Osteocyte (in vitro differentiated cells): ENCODE data around the gene MEG3. TPM values are rescaled to one million over a fixed set of nuclear protein-coding genes. Genes with fewer than 3 reads are reported as not detected.

ENCODE experiments used
- DNase-seq: peaks from one replicate; pipeline ENCODE4 v3.0.0; 2021; ENCODE audit warnings: mixed read lengths; ENCODE audit not compliant: unreplicated experiment; ENCODE audit errors: extremely low spot score
- H3K27ac Mint-ChIP-seq: one replicate; pipeline ENCODE4 v1.8.0; 2021; ENCODE audit warnings: mild to moderate bottlenecking, mixed read lengths; ENCODE audit not compliant: unreplicated experiment
- H3K27me3 Mint-ChIP-seq: one replicate; pipeline ENCODE4 v1.8.0; 2021; ENCODE audit warnings: mixed read lengths; ENCODE audit not compliant: unreplicated experiment
- H3K36me3 Mint-ChIP-seq: one replicate; pipeline ENCODE4 v1.8.0; 2021; ENCODE audit warnings: mixed read lengths; ENCODE audit not compliant: unreplicated experiment
- H3K4me1 Mint-ChIP-seq: one replicate; pipeline ENCODE4 v1.8.0; 2021; ENCODE audit warnings: mixed read lengths; ENCODE audit not compliant: unreplicated experiment
- H3K4me3 Mint-ChIP-seq: one replicate; pipeline ENCODE4 v1.8.0; 2021; ENCODE audit warnings: mild to moderate bottlenecking, moderate library complexity, mixed read lengths; ENCODE audit not compliant: unreplicated experiment
- H3K9me3 Mint-ChIP-seq: one replicate; pipeline ENCODE4 v1.8.0; 2021; ENCODE audit warnings: mixed read lengths; ENCODE audit not compliant: unreplicated experiment
- CTCF ChIP-seq: fragments of 200-600 bp; sonication (generic); IDR thresholded peaks from 2 replicates; pipeline ENCODE4 v1.5.0; 2021; ENCODE audit warnings: antibody characterized with exemption, mild to moderate bottlenecking, moderate library complexity
- total RNA-seq: library from RNA; stranded (reverse); gene quantifications from 2 replicates; pipeline ENCODE4 v1.2.1, GENCODE V29; 2021

The MEG3 gene
- total RNA-seq, 1 donor from 2014 or later: not detected

GRCh38 chr14:100851586-100851916 lies 25.6 kb downstream of the MEG3 start:
- no peaks in the 10 kb centered on the region for H3K4me1 Mint-ChIP-seq
- TF ChIP-seq CTCF: no peak
- H3K27ac Mint-ChIP-seq: no peak overlapping the region
- no peaks in the 10 kb centered on the region for H3K36me3 Mint-ChIP-seq
- H3K27me3 Mint-ChIP-seq: peaks cover 15% of the 10 kb centered on the region
- H3K4me3 Mint-ChIP-seq: no peak overlapping the region
- no peak for DNase-seq
- H3K9me3 Mint-ChIP-seq: no peaks in the 10 kb centered on the region

GRCh38 chr14:100851946-100852620 lies 26.2 kb downstream of the MEG3 start:
- Mint-ChIP-seq H3K27ac (no peak overlapping the region), H3K27me3 (peaks cover 19% of the 10 kb centered on the region), H3K4me1 (no peaks in the 10 kb centered on the region), H3K4me3 (no peak overlapping the region), H3K36me3 (no peaks in the 10 kb centered on the region), H3K9me3 (no peaks in the 10 kb centered on the region)
- no peak for DNase-seq
- TF ChIP-seq CTCF: no peak

GRCh38 chr14:100854435-100854834 lies 28.5 kb downstream of the MEG3 start:
- no peaks in the 10 kb centered on the region for H3K36me3 Mint-ChIP-seq
- no peaks in the 10 kb centered on the region for H3K4me1 Mint-ChIP-seq
- no peak for TF ChIP-seq CTCF
- no peak for DNase-seq
- H3K4me3 Mint-ChIP-seq: no peak overlapping the region
- H3K9me3 Mint-ChIP-seq: no peaks in the 10 kb centered on the region
- H3K27ac Mint-ChIP-seq: no peak overlapping the region
- H3K27me3 Mint-ChIP-seq: peaks cover 24% of the 10 kb centered on the region

GRCh38 chr14:100855256-100855930 lies 29.5 kb downstream of the MEG3 start:
- Mint-ChIP-seq H3K4me3 (no peak overlapping the region), H3K27me3 (peaks cover 24% of the 10 kb centered on the region), H3K27ac (no peak overlapping the region), H3K4me1 (no peaks in the 10 kb centered on the region), H3K9me3 (no peaks in the 10 kb centered on the region), H3K36me3 (no peaks in the 10 kb centered on the region)
- no peak for TF ChIP-seq CTCF
- no peak for DNase-seq

- no peaks in the 10 kb centered on the region for H3K4me1 Mint-ChIP-seq
- H3K36me3 Mint-ChIP-seq: no peaks in the 10 kb centered on the region
- no peak overlapping the region for H3K4me3 Mint-ChIP-seq
- H3K9me3 Mint-ChIP-seq: no peaks in the 10 kb centered on the region
- peaks cover 24% of the 10 kb centered on the region for H3K27me3 Mint-ChIP-seq
- TF ChIP-seq CTCF: no peak
- no peak for DNase-seq
- no peak overlapping the region for H3K27ac Mint-ChIP-seq
Observed at GRCh38 chr14:100856056-100856950, 30.4 kb downstream of the MEG3 start.
